CD14-positive monocyte (primary cell): Measurements from ENCODE around the gene NARF. TPM values are rescaled to one million over a fixed set of nuclear protein-coding genes. Genes with fewer than 3 reads are reported as not detected.

Experiments used
- polyA plus RNA-seq, 3 donors: library from polyadenylated mRNA; depleted of rRNA in 1 of 3; unstranded in 2 of 3; stranded (reverse) in 1 of 3; fragments of 300-500 nt in 2 of 3; fragments of >200 nt in 1 of 3; fragmentation: Illumina TruSeq in 2 of 3; gene quantifications; 1 replicate in 2 of 3; 2 replicates in 1 of 3; pipeline ENCODE4 v1.2.3, GENCODE V29; 2012 to 2021
- small RNA-seq: library from RNA; depleted of rRNA; stranded (forward); fragments of <200 nt; gene quantifications from one replicate; pipeline ENCODE3, GENCODE V24; 2012; ENCODE audit warnings: low read depth; ENCODE audit not compliant: insufficient read length

The NARF gene
- polyA plus RNA-seq, 3 donors = 91.2 to 101 (median 100) TPM

Small RNA genes lying within 50 kb of the gene (small RNA-seq; reads per million reads assigned to genes)
- gene RF00019 = not detected

Other genes with a start within 250 kb of the NARF start
- gene CCDC57, start 245.9 kb upstream of the NARF start, polyA plus RNA-seq = 10 to 100 TPM; 17.1 to 43.8 (median 20.1) TPM
- gene SLC16A3, start 229.7 kb upstream of the NARF start, polyA plus RNA-seq = 100 to 1,000 TPM in 1 of 3 donors, 10 to 100 TPM in 2; 26.3 to 103 (median 35.3) TPM
- 100 to 1,000 TPM in 1 of 3 donors, 10 to 100 TPM in 2; 47.0 to 299 (median 60.9) TPM for gene CSNK1D, start 185.0 kb upstream of the NARF start, polyA plus RNA-seq
- gene CD7, start 141.1 kb upstream of the NARF start, polyA plus RNA-seq = 1 to 10 TPM in 1 of 3 donors, under 1 TPM in 2; 0.38 to 3.6 (median 0.42) TPM
- gene SECTM1, start 125.0 kb upstream of the NARF start, polyA plus RNA-seq = 100 to 1,000 TPM; 136 to 209 (median 188) TPM
- not detected for gene TEX19, start 99.5 kb upstream of the NARF start, polyA plus RNA-seq
- not detected for gene UTS2R, start 87.0 kb upstream of the NARF start, polyA plus RNA-seq
- gene HEXD, start 40.4 kb upstream of the NARF start, polyA plus RNA-seq = 10 to 100 TPM in 2 of 3 donors, 1 to 10 TPM in 1; 8.9 to 61.5 (median 12.7) TPM
- gene OGFOD3, start 40.2 kb upstream of the NARF start, polyA plus RNA-seq = 10 to 100 TPM; 17.9 to 36.4 (median 25.2) TPM
- 100 to 1,000 TPM; 160 to 225 (median 217) TPM for gene CYBC1, start 8.0 kb upstream of the NARF start, polyA plus RNA-seq
- 10 to 100 TPM in 1 of 3 donors, 1 to 10 TPM in 2; 3.5 to 18.4 (median 4.7) TPM for gene FOXK2, start 61.0 kb downstream of the NARF start, polyA plus RNA-seq
- gene WDR45B, start 189.7 kb downstream of the NARF start, polyA plus RNA-seq = 10 to 100 TPM; 42.6 to 82.6 (median 60.3) TPM
- gene RAB40B, start 240.0 kb downstream of the NARF start, polyA plus RNA-seq = 1 to 10 TPM in 1 of 3 donors, under 1 TPM in 2; 0.75 to 2.2 (median 0.95) TPM